ENCODE results near the gene RREB1.

DNA sequence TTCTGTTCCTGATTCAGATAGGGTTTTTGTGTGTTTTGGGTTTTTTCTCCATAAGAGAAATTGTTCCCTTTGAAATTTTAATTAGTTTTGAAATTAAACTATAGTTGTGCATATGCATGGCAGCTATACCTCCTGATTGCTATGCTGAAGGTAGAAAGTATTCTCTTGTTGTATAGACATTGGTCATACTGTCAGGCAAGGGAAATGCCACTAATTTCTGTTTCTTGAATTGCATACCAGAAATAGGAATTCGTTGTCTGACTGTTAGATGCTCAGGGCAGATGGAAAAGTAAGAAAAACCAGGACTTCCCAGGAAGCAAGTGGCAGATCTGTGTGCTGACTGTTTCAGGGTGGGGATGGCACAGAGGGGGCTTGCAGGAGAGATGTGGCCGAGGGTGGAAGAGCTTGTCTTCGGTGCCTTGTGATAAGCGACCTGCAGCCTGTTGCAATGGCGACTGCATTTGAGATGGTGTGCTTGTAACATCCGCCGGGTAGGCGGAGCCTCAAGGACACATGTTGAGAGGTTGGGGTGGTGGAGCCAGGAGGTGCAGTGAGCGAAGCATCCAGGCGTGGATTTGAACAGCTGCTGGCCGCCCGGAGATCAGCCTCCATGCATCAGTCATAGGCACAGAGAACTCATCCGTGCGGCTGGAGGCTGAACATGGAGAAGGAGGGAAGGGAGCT lies 42.8 kb downstream of the RREB1 start:
- TF ChIP-seq, protein P1, sequence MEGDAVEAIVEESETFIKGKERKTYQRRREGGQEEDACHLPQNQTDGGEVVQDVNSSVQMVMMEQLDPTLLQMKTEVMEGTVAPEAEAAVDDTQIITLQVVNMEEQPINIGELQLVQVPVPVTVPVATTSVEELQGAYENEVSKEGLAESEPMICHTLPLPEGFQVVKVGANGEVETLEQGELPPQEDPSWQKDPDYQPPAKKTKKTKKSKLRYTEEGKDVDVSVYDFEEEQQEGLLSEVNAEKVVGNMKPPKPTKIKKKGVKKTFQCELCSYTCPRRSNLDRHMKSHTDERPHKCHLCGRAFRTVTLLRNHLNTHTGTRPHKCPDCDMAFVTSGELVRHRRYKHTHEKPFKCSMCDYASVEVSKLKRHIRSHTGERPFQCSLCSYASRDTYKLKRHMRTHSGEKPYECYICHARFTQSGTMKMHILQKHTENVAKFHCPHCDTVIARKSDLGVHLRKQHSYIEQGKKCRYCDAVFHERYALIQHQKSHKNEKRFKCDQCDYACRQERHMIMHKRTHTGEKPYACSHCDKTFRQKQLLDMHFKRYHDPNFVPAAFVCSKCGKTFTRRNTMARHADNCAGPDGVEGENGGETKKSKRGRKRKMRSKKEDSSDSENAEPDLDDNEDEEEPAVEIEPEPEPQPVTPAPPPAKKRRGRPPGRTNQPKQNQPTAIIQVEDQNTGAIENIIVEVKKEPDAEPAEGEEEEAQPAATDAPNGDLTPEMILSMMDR (IDR thresholded peaks at IDR 0.05): no peak
- no peak for TF ChIP-seq POLR2A (IDR thresholded peaks at IDR 0.05)
